Spleen (tissue), 11 donors: Measurements from ENCODE around the gene MPZL1. TPM values are rescaled to one million over a fixed set of nuclear protein-coding genes. Genes with fewer than 3 reads are reported as not detected.

Experiments
- DNase-seq: peaks from one replicate; pipeline ENCODE4 v3.0.0-alpha.2; 2020
- H3K27ac ChIP-seq, 8 donors: fragments of 200-600 bp; sonication (generic) in 7 of 8; 1 replicate in 4 of 8; 2 replicates in 4 of 8; pipeline versions ENCODE4 v1.5.0 to v1.8.0; 2016 to 2021; ENCODE audit warnings: inconsistent platforms in 4 of 8, mild to moderate bottlenecking in 4 of 8, moderate library complexity in 1 of 8
- H3K27me3 ChIP-seq, 7 donors: fragments of 200-600 bp; sonication (generic) in 6 of 7; replicated peaks in 1 of 7; 1 replicate in 4 of 7; 2 replicates in 3 of 7; pipeline versions ENCODE4 v1.5.0 to v1.8.0; 2016 to 2021; ENCODE audit warnings: inconsistent platforms in 3 of 7, mild to moderate bottlenecking in 1 of 7
- H3K36me3 ChIP-seq, 6 donors: fragments of 200-600 bp; sonication (generic) in 5 of 6; 1 replicate in 4 of 6; 2 replicates in 2 of 6; pipeline versions ENCODE4 v1.5.0 to v1.8.0; 2016 to 2021; ENCODE audit warnings: inconsistent platforms in 2 of 6
- H3K4me1 ChIP-seq, 6 donors: fragments of 200-600 bp; sonication (generic) in 5 of 6; 1 replicate in 3 of 6; 2 replicates in 3 of 6; pipeline versions ENCODE4 v1.5.0 to v1.8.0; 2016 to 2021; ENCODE audit warnings: inconsistent platforms in 3 of 6
- H3K4me3 ChIP-seq, 8 donors: fragments of 200-600 bp; sonication (generic) in 7 of 8; 1 replicate in 4 of 8; 2 replicates in 4 of 8; pipeline versions ENCODE4 v1.5.0 to v1.8.0; 2016 to 2021; ENCODE audit warnings: inconsistent platforms in 4 of 8, mild to moderate bottlenecking in 4 of 8, moderate library complexity in 2 of 8
- H3K9me3 ChIP-seq, 8 donors: fragments of 200-600 bp; sonication (generic) in 7 of 8; 1 replicate in 4 of 8; 2 replicates in 4 of 8; pipeline versions ENCODE4 v1.5.0 to v1.8.0; 2016 to 2021; ENCODE audit warnings: inconsistent platforms in 4 of 8
- CTCF ChIP-seq, 11 experiments: fragments of 200-600 bp in 7 of 11; fragments of 450-650 bp in 4 of 11; sonication (generic) in 4 of 11; IDR thresholded peaks in 8 of 11; conservative IDR thresholded peaks in 3 of 11; 1 replicate in 7 of 11; 2 replicates in 4 of 11; pipeline versions ENCODE4 v1.4.0 to v1.8.0; 2016 to 2021; ENCODE audit warnings: antibody characterized with exemption in 11 of 11, inconsistent platforms in 4 of 11, mild to moderate bottlenecking in 1 of 11
- POLR2A ChIP-seq, 3 donors: fragments of 450-650 bp; IDR thresholded peaks; one replicate each; pipeline ENCODE4 v1.5.1; 2017; ENCODE audit warnings: antibody characterized with exemption in 3 of 3, mild to moderate bottlenecking in 1 of 3
- POLR2AphosphoS5 ChIP-seq, 3 donors: sonication (generic); formaldehyde crosslinking; IDR thresholded peaks; one replicate each; pipeline ENCODE4 v1.5.1; 2017; ENCODE audit warnings: antibody characterized with exemption in 3 of 3
- WGBS, 5 donors: extraction: QIAGEN DNeasy Blood & Tissue Kit in 3 of 5; methylation state at CpG; one replicate each; pipeline versions ENCODE4 v1.1.5 to v1.1.7; 2013 to 2018; 5-methylcytosine and 5-hydroxymethylcytosine counted together
- intact Hi-C: fragments of 100-400 bp; cut with DNase I; formaldehyde crosslinking; loops from one replicate; pipeline ENCODE4 v1.15.0; 2023; ENCODE audit warnings: low total_unique reads
- polyA plus RNA-seq, 3 donors: library from polyadenylated mRNA; stranded (reverse); fragments of 200-250 nt; gene quantifications; one replicate each; pipeline ENCODE4 v1.2.1, GENCODE V29; 2013
- total RNA-seq, 7 donors: library from RNA; depleted of rRNA in 3 of 7; stranded (reverse); fragments of >200 nt in 3 of 7; fragmentation: NEBNext Ultra II Directional in 4 of 7; extraction: Animal tissue kit (Norgen Biotek cat#: 25700) in 4 of 7; gene quantifications; one replicate each; pipeline versions ENCODE4 v1.1.0 to v1.2.1, GENCODE V29; 2016 to 2021
- donor health status: healthy with polysubstance abuse.
- donor health status: DM: no; HTN: no; CAD: no; lungs with moderate emphysema.
- donor health status: DM: no; HTN: no; CAD: no.
- donor health status: Bipolar disorder and iron deficiency.
- donor health status: healthy.
- donor health status: DM: no; HTN: no; CAD: no.
- donor health status: DM: yes; HTN: yes; CAD: no.

The MPZL1 gene
- total and polyA plus RNA-seq, 10 donors = 12.0 to 65.8 (median 47.3) TPM

GRCh38 chr1:167749741-167750140, 28.0 kb downstream of the MPZL1 start:
- no peak for TF ChIP-seq POLR2AphosphoS5 (IDR thresholded peaks at IDR 0.05)
- no peak for TF ChIP-seq POLR2A (IDR thresholded peaks at IDR 0.05)
- no peak for TF ChIP-seq CTCF (IDR thresholded peaks at IDR 0.05 in 8 of 11, conservative IDR thresholded peaks at IDR 0.05 in 3 of 11)
- Histone ChIP-seq H3K27me3 (no peaks in the 10 kb centered on the region), H3K4me1 (peaks cover 0 to 52% (median 23%) of the 10 kb centered on the region in 6 donors), H3K27ac (no peak overlapping the region), H3K36me3 (no peaks in the 10 kb centered on the region), H3K9me3 (no peaks in the 10 kb centered on the region), H3K4me3 (no peak overlapping the region)
- intact Hi-C loops = no loop called here
- 76 to 89% (median 86%) methylated on average over 2 of the region's 2 CpGs for WGBS, 5 donors
- DNase-seq = no peak

GRCh38 chr1:167750641-167751040, 28.9 kb downstream of the MPZL1 start:
- no peak overlapping the region for H3K4me3 ChIP-seq
- no peaks in the 10 kb centered on the region for H3K27me3 ChIP-seq
- no peaks in the 10 kb centered on the region for H3K36me3 ChIP-seq
- DNase-seq = no peak
- H3K27ac ChIP-seq = no peak overlapping the region
- no peaks in the 10 kb centered on the region for H3K9me3 ChIP-seq
- peaks cover 0 to 54% (median 25%) of the 10 kb centered on the region in 6 donors for H3K4me1 ChIP-seq
- intact Hi-C loops = no loop called here
- 91 to 99% (median 97%) methylated on average over 2 of the region's 2 CpGs for WGBS, 5 donors
- no peak for TF ChIP-seq POLR2A (IDR thresholded peaks at IDR 0.05)
- no peak for TF ChIP-seq CTCF (IDR thresholded peaks at IDR 0.05 in 8 of 11, conservative IDR thresholded peaks at IDR 0.05 in 3 of 11)
- no peak for TF ChIP-seq POLR2AphosphoS5 (IDR thresholded peaks at IDR 0.05)

- Histone ChIP-seq H3K4me1 (peaks cover 0 to 56% (median 22%) of the 10 kb centered on the region in 6 donors), H3K27ac (no peak overlapping the region), H3K9me3 (no peaks in the 10 kb centered on the region), H3K36me3 (no peaks in the 10 kb centered on the region), H3K27me3 (no peaks in the 10 kb centered on the region), H3K4me3 (no peak overlapping the region)
- WGBS, 5 donors = 74 to 92% (median 83%) methylated on average over 1 of the region's 1 CpG
- DNase-seq = no peak
- intact Hi-C loops = no loop called here
- no peak for TF ChIP-seq POLR2AphosphoS5 (IDR thresholded peaks at IDR 0.05)
- no peak for TF ChIP-seq CTCF (IDR thresholded peaks at IDR 0.05 in 8 of 11, conservative IDR thresholded peaks at IDR 0.05 in 3 of 11)
- no peak for TF ChIP-seq POLR2A (IDR thresholded peaks at IDR 0.05)
Observed at GRCh38 chr1:167751676-167752075, 29.9 kb downstream of the MPZL1 start.

GRCh38 chr1:167752219-167752985, 30.6 kb downstream of the MPZL1 start:
- no peak overlapping the region for H3K4me3 ChIP-seq
- H3K9me3 ChIP-seq = no peaks in the 10 kb centered on the region
- peak overlapping the region in 6 of 8 donors; percentile 2 to 75 (median 46) for H3K27ac ChIP-seq
- H3K27me3 ChIP-seq = no peaks in the 10 kb centered on the region
- H3K4me1 ChIP-seq = peaks cover 0 to 57% (median 27%) of the 10 kb centered on the region in 6 donors
- DNase-seq = no peak
- no peaks in the 10 kb centered on the region for H3K36me3 ChIP-seq
- no peak for TF ChIP-seq POLR2A (IDR thresholded peaks at IDR 0.05)
- TF ChIP-seq CTCF (IDR thresholded peaks at IDR 0.05 in 8 of 11, conservative IDR thresholded peaks at IDR 0.05 in 3 of 11) = no peak
- no peak for TF ChIP-seq POLR2AphosphoS5 (IDR thresholded peaks at IDR 0.05)
- intact Hi-C loops = no loop called here
